ENCODE results near the gene IGSF3.

GRCh38 chr1:116690849-116691406 lies 23.4 kb upstream of the IGSF3 start:
- TF ChIP-seq CTCF (IDR thresholded peaks at IDR 0.05): no peak
- TF ChIP-seq POLR2A (IDR thresholded peaks at IDR 0.05): no peak
